SK-N-SH (cell line): ENCODE data around the gene FAM83F. TPM values are rescaled to one million over a fixed set of nuclear protein-coding genes. Genes with fewer than 3 reads are reported as not detected.

Source experiments
- CTCF ChIA-PET: fragments of 300-600, 350-600 bp; formaldehyde crosslinking; extraction: SDS; loops from one replicate; lab custom pipeline; 2021; lab: Yijun Ruan, JAX
- POLR2A ChIA-PET: fragments of 350-600 bp; sonication (Branson Sonifier 250); formaldehyde crosslinking; extraction: SDS; loops from one replicate; lab custom pipeline; 2020; ENCODE audit warnings: antibody characterized with exemption, inconsistent platforms; lab: Yijun Ruan, JAX
- DNase-seq: peaks from one replicate; pipeline ENCODE4 v3.0.0; 2012
- H2AFZ ChIP-seq: fragments of 200-600 bp; sonication (generic); 2 replicates; pipeline ENCODE4 v1.8.1; 2016; ENCODE audit warnings: antibody characterized with exemption, mild to moderate bottlenecking, low read depth
- H3F3A ChIP-seq: fragments of 200-600 bp; sonication (generic); replicated peaks from 2 replicates; pipeline ENCODE3; 2016; ENCODE audit warnings: antibody characterized with exemption, mild to moderate bottlenecking; ENCODE audit not compliant: insufficient read depth
- H3K27ac ChIP-seq, 2 experiments: fragments of 200-500 bp in 1 of 2; fragments of 200-600 bp in 1 of 2; sonication (Bioruptor generic) in 1 of 2; sonication (generic), shearing (Covaris generic) in 1 of 2; 2 replicates each; pipeline versions ENCODE4 v1.5.1 to v1.6.1; 2014 to 2016; ENCODE audit warnings: low read depth in 2 of 2, inconsistent platforms in 1 of 2, low read length in 1 of 2, mild to moderate bottlenecking in 1 of 2, mixed read lengths in 1 of 2
- H3K27me3 ChIP-seq: fragments of 200-600 bp; sonication (generic), shearing (Covaris generic); 2 replicates; pipeline ENCODE4 v1.6.1; 2016; ENCODE audit warnings: mixed run types; ENCODE audit not compliant: insufficient read depth
- H3K36me3 ChIP-seq, 2 experiments: fragments of 200-500 bp in 1 of 2; fragments of 200-600 bp in 1 of 2; sonication (Bioruptor generic) in 1 of 2; sonication (generic) in 1 of 2; replicated peaks in 1 of 2; 2 replicates each; pipeline versions ENCODE3 to v1.5.1; 2014 to 2016; ENCODE audit warnings: low read length in 1 of 2, mild to moderate bottlenecking in 1 of 2; ENCODE audit not compliant: insufficient read depth in 2 of 2, control insufficient read depth in 1 of 2
- H3K4me1 ChIP-seq, 2 experiments: fragments of 200-500 bp in 1 of 2; fragments of 200-600 bp in 1 of 2; sonication (Bioruptor generic) in 1 of 2; sonication (generic), shearing (Covaris generic) in 1 of 2; 2 replicates each; pipeline versions ENCODE4 v1.5.1 to v1.6.1; 2014 to 2016; ENCODE audit warnings: low read depth in 1 of 2, low read length in 1 of 2, mixed run types in 1 of 2; ENCODE audit not compliant: insufficient read depth in 2 of 2, control insufficient read depth in 1 of 2
- H3K4me2 ChIP-seq: fragments of 200-600 bp; sonication (generic), shearing (Covaris generic); 2 replicates; pipeline ENCODE4 v1.6.1; 2017; ENCODE audit warnings: mixed run types
- H3K4me3 ChIP-seq, 2 experiments: fragments of 200-500 bp in 1 of 2; fragments of 200-600 bp in 1 of 2; sonication (Bioruptor generic) in 1 of 2; sonication (generic), shearing (Covaris generic) in 1 of 2; 2 replicates each; pipeline versions ENCODE4 v1.5.1 to v1.8.1; 2014 to 2016; ENCODE audit warnings: low read depth in 2 of 2, inconsistent platforms in 1 of 2, low read length in 1 of 2, mild to moderate bottlenecking in 1 of 2, mixed read lengths in 1 of 2, moderate library complexity in 1 of 2
- H3K79me2 ChIP-seq: fragments of 200-600 bp; sonication (generic); 2 replicates; pipeline ENCODE4 v1.8.1; 2017; ENCODE audit warnings: mild to moderate bottlenecking; ENCODE audit not compliant: insufficient read depth
- H3K9ac ChIP-seq: fragments of 200-600 bp; sonication (generic); 2 replicates; pipeline ENCODE4 v1.6.1; 2017; ENCODE audit warnings: mixed run types
- H3K9me2 ChIP-seq: fragments of 200-600 bp; sonication (generic); 2 replicates; pipeline ENCODE4 v1.6.1; 2017; ENCODE audit warnings: mixed run types
- H3K9me3 ChIP-seq: fragments of 200-600 bp; sonication (generic); 2 replicates; pipeline ENCODE4 v1.6.1; 2017; ENCODE audit warnings: mixed run types, mild to moderate bottlenecking, moderate library complexity
- H4K20me1 ChIP-seq: fragments of 200-600 bp; sonication (generic); 2 replicates; pipeline ENCODE4 v1.6.1; 2017; ENCODE audit warnings: mild to moderate bottlenecking, mixed run types; ENCODE audit not compliant: insufficient read depth
- CHD2 ChIP-seq: fragments of 150-350 bp; IDR thresholded peaks from 2 replicates; pipeline ENCODE4 v1.6.1; 2018; ENCODE audit warnings: low read length; ENCODE audit not compliant: partially characterized antibody
- ELF1 ChIP-seq: IDR thresholded peaks from 2 replicates; pipeline ENCODE4 v1.4.0; 2012
- EZH2phosphoT487 ChIP-seq: fragments of 200-600 bp; sonication (generic); IDR thresholded peaks from 2 replicates; pipeline ENCODE4 v1.6.1; 2017; ENCODE audit warnings: low read depth, mixed run types, mild to moderate bottlenecking, antibody characterized with exemption, moderate library complexity, borderline replicate concordance
- FOXM1 ChIP-seq: IDR thresholded peaks from 2 replicates; pipeline ENCODE4 v1.4.0; 2012; ENCODE audit warnings: low read depth, mild to moderate bottlenecking
- MEF2A ChIP-seq: IDR thresholded peaks from 2 replicates; pipeline ENCODE4 v1.4.0; 2012; ENCODE audit warnings: low read depth, borderline replicate concordance
- RFX5 ChIP-seq: IDR thresholded peaks from 2 replicates; pipeline ENCODE4 v1.6.1; 2012; ENCODE audit warnings: mild to moderate bottlenecking, improper control_type of control experiment, low read length
- SIN3A ChIP-seq: IDR thresholded peaks from 2 replicates; pipeline ENCODE4 v1.6.1; 2012; ENCODE audit warnings: low read depth, mild to moderate bottlenecking, low read length, moderate library complexity, borderline replicate concordance
- TAF1 ChIP-seq: IDR thresholded peaks from 2 replicates; pipeline ENCODE4 v1.6.1; 2012; ENCODE audit warnings: low read depth, mild to moderate bottlenecking, low read length, moderate library complexity, borderline replicate concordance
- TEAD4 ChIP-seq: IDR thresholded peaks from 2 replicates; pipeline ENCODE4 v1.4.0; 2012; ENCODE audit warnings: mild to moderate bottlenecking, borderline replicate concordance; ENCODE audit not compliant: insufficient read depth
- WGBS: methylation state at CpG from one replicate; pipeline ENCODE4 v1.1.6; 2017; ENCODE audit warnings: low lambda C conversion rate; 5-methylcytosine and 5-hydroxymethylcytosine counted together
- polyA plus RNA-seq, 3 experiments: library from polyadenylated mRNA; depleted of rRNA; stranded (reverse); fragments of >200 nt; gene quantifications; 2 replicates each; pipeline ENCODE4 v1.2.3, GENCODE V29; 2012
- TF ChIP-seq, protein P1 (sequence below): fragments of 200-600 bp; sonication (generic); IDR thresholded peaks from 2 replicates; pipeline ENCODE4 v1.6.1; 2017; ENCODE audit warnings: antibody characterized with exemption, mild to moderate bottlenecking, moderate library complexity
- TF ChIP-seq, protein P2 (sequence below): fragments of 150-350 bp; IDR thresholded peaks from 2 replicates; pipeline ENCODE4 v1.6.1; 2016; ENCODE audit warnings: mild to moderate bottlenecking, low read depth, low read length
- TF ChIP-seq, protein P3 (sequence below): IDR thresholded peaks from 2 replicates; pipeline ENCODE4 v1.6.1; 2012; ENCODE audit warnings: mild to moderate bottlenecking, low read depth, low read length, moderate library complexity
- TF ChIP-seq, protein P4 (sequence below): IDR thresholded peaks from 2 replicates; pipeline ENCODE4 v1.4.0; 2012; ENCODE audit warnings: low read depth, borderline replicate concordance
- TF ChIP-seq, protein P5 (sequence below): IDR thresholded peaks from 2 replicates; pipeline ENCODE4 v1.4.0; 2012; ENCODE audit warnings: low read depth
- TF ChIP-seq, protein P6 (sequence below): IDR thresholded peaks from 2 replicates; pipeline ENCODE4; 2012

The FAM83F gene
- polyA plus RNA-seq, 1 of the 3 experiments (the other 2 are of a cell fraction), result not detected

DNA sequence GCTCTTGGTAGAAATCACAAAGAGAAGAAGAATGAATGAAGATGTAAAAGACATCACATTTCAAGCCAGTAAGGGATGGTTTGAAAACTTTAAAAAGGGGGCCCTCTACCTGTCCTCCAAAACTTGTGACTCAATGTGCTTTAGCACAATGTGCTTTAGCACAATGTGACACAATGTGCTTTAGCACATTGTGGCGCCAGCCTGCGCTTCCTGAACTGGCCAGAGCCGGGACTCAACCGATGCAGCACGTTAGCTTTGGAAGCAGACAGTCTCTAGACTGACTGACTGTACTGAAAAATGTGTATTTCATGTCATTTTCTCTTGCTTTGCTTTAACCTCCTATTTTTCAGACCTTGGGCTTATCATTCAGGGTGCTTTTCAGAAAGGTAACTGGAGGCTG lies 63.5 kb downstream of the FAM83F start:
- Histone ChIP-seq H3K9me3 (no peaks in the 10 kb centered on the region), H3K79me2 (no peaks in the 10 kb centered on the region), H3K27ac (no peak overlapping the region), H3K4me2 (no peak overlapping the region), H4K20me1 (no peaks in the 10 kb centered on the region), H3K36me3 (no peaks in the 10 kb centered on the region), H2AFZ (no peak overlapping the region), H3K4me3 (no peak overlapping the region), H3K27me3 (no peaks in the 10 kb centered on the region), H3K9me2 (no peaks in the 10 kb centered on the region), H3F3A (no peaks in the 10 kb centered on the region), H3K9ac (no peak overlapping the region), H3K4me1 (peaks cover 0 to 2% of the 10 kb centered on the region in 2 experiments; a peak in 1 of 4 replicates)
- TF ChIP-seq, protein P1, sequence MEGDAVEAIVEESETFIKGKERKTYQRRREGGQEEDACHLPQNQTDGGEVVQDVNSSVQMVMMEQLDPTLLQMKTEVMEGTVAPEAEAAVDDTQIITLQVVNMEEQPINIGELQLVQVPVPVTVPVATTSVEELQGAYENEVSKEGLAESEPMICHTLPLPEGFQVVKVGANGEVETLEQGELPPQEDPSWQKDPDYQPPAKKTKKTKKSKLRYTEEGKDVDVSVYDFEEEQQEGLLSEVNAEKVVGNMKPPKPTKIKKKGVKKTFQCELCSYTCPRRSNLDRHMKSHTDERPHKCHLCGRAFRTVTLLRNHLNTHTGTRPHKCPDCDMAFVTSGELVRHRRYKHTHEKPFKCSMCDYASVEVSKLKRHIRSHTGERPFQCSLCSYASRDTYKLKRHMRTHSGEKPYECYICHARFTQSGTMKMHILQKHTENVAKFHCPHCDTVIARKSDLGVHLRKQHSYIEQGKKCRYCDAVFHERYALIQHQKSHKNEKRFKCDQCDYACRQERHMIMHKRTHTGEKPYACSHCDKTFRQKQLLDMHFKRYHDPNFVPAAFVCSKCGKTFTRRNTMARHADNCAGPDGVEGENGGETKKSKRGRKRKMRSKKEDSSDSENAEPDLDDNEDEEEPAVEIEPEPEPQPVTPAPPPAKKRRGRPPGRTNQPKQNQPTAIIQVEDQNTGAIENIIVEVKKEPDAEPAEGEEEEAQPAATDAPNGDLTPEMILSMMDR, result no peak
- TF ChIP-seq, protein P2, sequence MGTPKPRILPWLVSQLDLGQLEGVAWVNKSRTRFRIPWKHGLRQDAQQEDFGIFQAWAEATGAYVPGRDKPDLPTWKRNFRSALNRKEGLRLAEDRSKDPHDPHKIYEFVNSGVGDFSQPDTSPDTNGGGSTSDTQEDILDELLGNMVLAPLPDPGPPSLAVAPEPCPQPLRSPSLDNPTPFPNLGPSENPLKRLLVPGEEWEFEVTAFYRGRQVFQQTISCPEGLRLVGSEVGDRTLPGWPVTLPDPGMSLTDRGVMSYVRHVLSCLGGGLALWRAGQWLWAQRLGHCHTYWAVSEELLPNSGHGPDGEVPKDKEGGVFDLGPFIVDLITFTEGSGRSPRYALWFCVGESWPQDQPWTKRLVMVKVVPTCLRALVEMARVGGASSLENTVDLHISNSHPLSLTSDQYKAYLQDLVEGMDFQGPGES, result no peak
- no peak for TF ChIP-seq EZH2phosphoT487
- no peak for TF ChIP-seq RFX5
- TF ChIP-seq TEAD4, result no peak
- TF ChIP-seq, protein P3, sequence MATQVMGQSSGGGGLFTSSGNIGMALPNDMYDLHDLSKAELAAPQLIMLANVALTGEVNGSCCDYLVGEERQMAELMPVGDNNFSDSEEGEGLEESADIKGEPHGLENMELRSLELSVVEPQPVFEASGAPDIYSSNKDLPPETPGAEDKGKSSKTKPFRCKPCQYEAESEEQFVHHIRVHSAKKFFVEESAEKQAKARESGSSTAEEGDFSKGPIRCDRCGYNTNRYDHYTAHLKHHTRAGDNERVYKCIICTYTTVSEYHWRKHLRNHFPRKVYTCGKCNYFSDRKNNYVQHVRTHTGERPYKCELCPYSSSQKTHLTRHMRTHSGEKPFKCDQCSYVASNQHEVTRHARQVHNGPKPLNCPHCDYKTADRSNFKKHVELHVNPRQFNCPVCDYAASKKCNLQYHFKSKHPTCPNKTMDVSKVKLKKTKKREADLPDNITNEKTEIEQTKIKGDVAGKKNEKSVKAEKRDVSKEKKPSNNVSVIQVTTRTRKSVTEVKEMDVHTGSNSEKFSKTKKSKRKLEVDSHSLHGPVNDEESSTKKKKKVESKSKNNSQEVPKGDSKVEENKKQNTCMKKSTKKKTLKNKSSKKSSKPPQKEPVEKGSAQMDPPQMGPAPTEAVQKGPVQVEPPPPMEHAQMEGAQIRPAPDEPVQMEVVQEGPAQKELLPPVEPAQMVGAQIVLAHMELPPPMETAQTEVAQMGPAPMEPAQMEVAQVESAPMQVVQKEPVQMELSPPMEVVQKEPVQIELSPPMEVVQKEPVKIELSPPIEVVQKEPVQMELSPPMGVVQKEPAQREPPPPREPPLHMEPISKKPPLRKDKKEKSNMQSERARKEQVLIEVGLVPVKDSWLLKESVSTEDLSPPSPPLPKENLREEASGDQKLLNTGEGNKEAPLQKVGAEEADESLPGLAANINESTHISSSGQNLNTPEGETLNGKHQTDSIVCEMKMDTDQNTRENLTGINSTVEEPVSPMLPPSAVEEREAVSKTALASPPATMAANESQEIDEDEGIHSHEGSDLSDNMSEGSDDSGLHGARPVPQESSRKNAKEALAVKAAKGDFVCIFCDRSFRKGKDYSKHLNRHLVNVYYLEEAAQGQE, result no peak
- no peak for TF ChIP-seq CHD2
- TF ChIP-seq MEF2A, result no peak
- TF ChIP-seq FOXM1, result no peak
- TF ChIP-seq, protein P4, sequence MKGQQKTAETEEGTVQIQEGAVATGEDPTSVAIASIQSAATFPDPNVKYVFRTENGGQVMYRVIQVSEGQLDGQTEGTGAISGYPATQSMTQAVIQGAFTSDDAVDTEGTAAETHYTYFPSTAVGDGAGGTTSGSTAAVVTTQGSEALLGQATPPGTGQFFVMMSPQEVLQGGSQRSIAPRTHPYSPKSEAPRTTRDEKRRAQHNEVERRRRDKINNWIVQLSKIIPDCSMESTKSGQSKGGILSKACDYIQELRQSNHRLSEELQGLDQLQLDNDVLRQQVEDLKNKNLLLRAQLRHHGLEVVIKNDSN, result no peak
- TF ChIP-seq, protein P5, sequence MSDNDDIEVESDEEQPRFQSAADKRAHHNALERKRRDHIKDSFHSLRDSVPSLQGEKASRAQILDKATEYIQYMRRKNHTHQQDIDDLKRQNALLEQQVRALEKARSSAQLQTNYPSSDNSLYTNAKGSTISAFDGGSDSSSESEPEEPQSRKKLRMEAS, result no peak
- no peak for TF ChIP-seq TAF1
- TF ChIP-seq, protein P6, sequence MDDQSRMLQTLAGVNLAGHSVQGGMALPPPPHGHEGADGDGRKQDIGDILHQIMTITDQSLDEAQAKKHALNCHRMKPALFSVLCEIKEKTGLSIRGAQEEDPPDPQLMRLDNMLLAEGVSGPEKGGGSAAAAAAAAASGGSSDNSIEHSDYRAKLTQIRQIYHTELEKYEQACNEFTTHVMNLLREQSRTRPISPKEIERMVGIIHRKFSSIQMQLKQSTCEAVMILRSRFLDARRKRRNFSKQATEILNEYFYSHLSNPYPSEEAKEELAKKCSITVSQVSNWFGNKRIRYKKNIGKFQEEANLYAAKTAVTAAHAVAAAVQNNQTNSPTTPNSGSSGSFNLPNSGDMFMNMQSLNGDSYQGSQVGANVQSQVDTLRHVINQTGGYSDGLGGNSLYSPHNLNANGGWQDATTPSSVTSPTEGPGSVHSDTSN, result no peak
- no peak for TF ChIP-seq SIN3A
- TF ChIP-seq ELF1, result no peak
- DNase-seq, result no peak
- CTCF ChIA-PET, result no interaction called here
- 87% methylated on average over 3 of the region's 5 CpGs for whole genome bisulfite sequencing
- POLR2A ChIA-PET, result no interaction called here
